HepG2 (cell line): Measurements from ENCODE around the gene UBALD1. TPM values are rescaled to one million over a fixed set of nuclear protein-coding genes. Genes with fewer than 3 reads are reported as not detected.

ENCODE experiments used
- MXD4 ChIP-seq: IDR thresholded peaks from 2 replicates; pipeline ENCODE4 v1.6.1; 2016; ENCODE audit warnings: mild to moderate bottlenecking, missing biosample characterization, missing genetic modification reagents
- NR2F2 ChIP-seq: IDR thresholded peaks from 2 replicates; pipeline ENCODE4 v1.6.1; 2012; ENCODE audit warnings: low read depth, inconsistent platforms, borderline replicate concordance
- PAWR ChIP-seq: sonication (generic); formaldehyde crosslinking; IDR thresholded peaks from 2 replicates; pipeline ENCODE4 v1.4.0; 2020; ENCODE audit warnings: missing genetic modification reagents, mild to moderate bottlenecking, borderline replicate concordance
- REST ChIP-seq, 2 experiments: IDR thresholded peaks; 2 replicates each; pipeline ENCODE4 v1.6.1; 2011 to 2012; ENCODE audit warnings: low read length in 2 of 2, borderline replicate concordance in 1 of 2, low read depth in 1 of 2, mild to moderate bottlenecking in 1 of 2, moderate library complexity in 1 of 2
- SIN3B ChIP-seq: fragments of 150-350 bp; IDR thresholded peaks from 2 replicates; pipeline ENCODE4 v1.6.1; 2014; ENCODE audit warnings: low read length
- TBL1XR1 ChIP-seq: fragments of 150-350 bp; IDR thresholded peaks from 2 replicates; pipeline ENCODE4 v1.6.1; 2014; ENCODE audit warnings: borderline replicate concordance, low read length; ENCODE audit not compliant: partially characterized antibody
- ZBTB40 ChIP-seq, 2 experiments: fragments of 450-650 bp in 1 of 2; sonication (generic) in 1 of 2; formaldehyde crosslinking in 1 of 2; IDR thresholded peaks; 2 replicates each; pipeline versions ENCODE4 v1.6.1 to v1.8.0; 2016 to 2022; ENCODE audit warnings: antibody characterized with exemption in 1 of 2, mild to moderate bottlenecking in 1 of 2, missing genetic modification reagents in 1 of 2
- ZNF253 ChIP-seq: sonication (generic); formaldehyde crosslinking; IDR thresholded peaks from 2 replicates; pipeline ENCODE4 v1.8.0; 2022; ENCODE audit warnings: mild to moderate bottlenecking, missing genetic modification reagents, borderline replicate concordance
- ZNF383 ChIP-seq: sonication (generic); formaldehyde crosslinking; IDR thresholded peaks from 2 replicates; pipeline ENCODE4 v1.4.0; 2020; ENCODE audit warnings: missing genetic modification reagents, mild to moderate bottlenecking, borderline replicate concordance
- ZNF652 ChIP-seq: IDR thresholded peaks from 2 replicates; pipeline ENCODE4 v1.6.1; 2016; ENCODE audit warnings: low read depth, borderline replicate concordance
- polyA plus RNA-seq, 8 experiments: library from polyadenylated mRNA; depleted of rRNA in 3 of 8; stranded (reverse) in 7 of 8; unstranded in 1 of 8; fragments of >200 nt; fragmentation: Illumina TruSeq in 4 of 8; extraction: Trizol in 4 of 8; gene quantifications; 2 replicates each; pipeline versions ENCODE4 v1.2.1 to v1.2.3, GENCODE V29; 2011 to 2016; ENCODE audit warnings: low read depth in 4 of 8, missing spikeins in 1 of 8, mixed read lengths in 1 of 8; ENCODE audit not compliant: insufficient read depth in 1 of 8
- total RNA-seq, 5 experiments: library from RNA; depleted of rRNA; stranded (reverse); fragments of >200 nt; fragmentation: Illumina TruSeq; extraction: Trizol; gene quantifications; 2 replicates each; pipeline ENCODE4 v1.2.3, GENCODE V29; 2016; ENCODE audit warnings: low read depth in 1 of 5
- TF ChIP-seq, protein P1 (sequence below): sonication (generic); formaldehyde crosslinking; IDR thresholded peaks from 2 replicates; pipeline ENCODE4 v1.4.0; 2020; ENCODE audit warnings: missing genetic modification reagents

UBALD1 gene
- total and polyA plus RNA-seq, 2 of the 13 experiments (the other 11 are each of a cell fraction or from before 2014, with no cell fraction given): 6.8 to 12.3 TPM

GRCh38 chr16:4624015-4624826 lies 9.5 kb upstream of the UBALD1 start, which contains the start of gene MGRN1 (continued):
- TF ChIP-seq ZBTB40 (IDR thresholded peaks at IDR 0.05) (no peak), ZBTB40 (CRISPR knock-in tag; IDR thresholded peaks at IDR 0.05) (no peak), NR2F2 (no peak), SIN3B (no peak), REST (IDR thresholded peaks at IDR 0.05; ENCODE audit: borderline replicate concordance in 1 of 2, low read depth in 1 of 2, low read length in 2 of 2) (no peak), PAWR (CRISPR knock-in tag) (no peak), ZNF253 (no peak), TBL1XR1 (no peak), MXD4 (CRISPR knock-in tag) (no peak; the same call in 1 of the 2 replicates), ZNF383 (peak; percentile 84; the same call in 1 of the 2 replicates), ZNF652 (CRISPR knock-in tag) (peak; percentile 59; the same call in 1 of the 2 replicates)
- TF ChIP-seq, protein P1, sequence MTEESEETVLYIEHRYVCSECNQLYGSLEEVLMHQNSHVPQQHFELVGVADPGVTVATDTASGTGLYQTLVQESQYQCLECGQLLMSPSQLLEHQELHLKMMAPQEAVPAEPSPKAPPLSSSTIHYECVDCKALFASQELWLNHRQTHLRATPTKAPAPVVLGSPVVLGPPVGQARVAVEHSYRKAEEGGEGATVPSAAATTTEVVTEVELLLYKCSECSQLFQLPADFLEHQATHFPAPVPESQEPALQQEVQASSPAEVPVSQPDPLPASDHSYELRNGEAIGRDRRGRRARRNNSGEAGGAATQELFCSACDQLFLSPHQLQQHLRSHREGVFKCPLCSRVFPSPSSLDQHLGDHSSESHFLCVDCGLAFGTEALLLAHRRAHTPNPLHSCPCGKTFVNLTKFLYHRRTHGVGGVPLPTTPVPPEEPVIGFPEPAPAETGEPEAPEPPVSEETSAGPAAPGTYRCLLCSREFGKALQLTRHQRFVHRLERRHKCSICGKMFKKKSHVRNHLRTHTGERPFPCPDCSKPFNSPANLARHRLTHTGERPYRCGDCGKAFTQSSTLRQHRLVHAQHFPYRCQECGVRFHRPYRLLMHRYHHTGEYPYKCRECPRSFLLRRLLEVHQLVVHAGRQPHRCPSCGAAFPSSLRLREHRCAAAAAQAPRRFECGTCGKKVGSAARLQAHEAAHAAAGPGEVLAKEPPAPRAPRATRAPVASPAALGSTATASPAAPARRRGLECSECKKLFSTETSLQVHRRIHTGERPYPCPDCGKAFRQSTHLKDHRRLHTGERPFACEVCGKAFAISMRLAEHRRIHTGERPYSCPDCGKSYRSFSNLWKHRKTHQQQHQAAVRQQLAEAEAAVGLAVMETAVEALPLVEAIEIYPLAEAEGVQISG (CRISPR knock-in tag): no peak; the same call in 1 of the 2 replicates
